K562 (cell line): ENCODE data around the gene KRTAP6-2. TPM values are rescaled to one million over a fixed set of nuclear protein-coding genes. Genes with fewer than 3 reads are reported as not detected.

ENCODE experiments used
- ATAC-seq: fragments of 200-7000 bp; cut with Tn5 transposase; 3 replicates; pipeline ENCODE4 v1.9.1; 2020; ENCODE audit warnings: moderate library complexity
- BruUV-seq: library from RNA; stranded (reverse); fragments of 400-500 nt; replicated peaks from 2 replicates; lab custom pipeline; 2021; lab: Mats Ljungman, UMichigan
- CTCF ChIA-PET: fragments of 300-600 bp; formaldehyde crosslinking; extraction: SDS; loops from one replicate; lab custom pipeline; 2021; ENCODE audit warnings: low intra/inter-chr PET ratio; lab: Yijun Ruan, JAX
- POLR2A ChIA-PET: fragments of 300-600, 350-650 bp; sonication (Branson Sonifier 250); formaldehyde crosslinking; extraction: SDS; loops from one replicate; lab custom pipeline; 2021; ENCODE audit warnings: antibody characterized with exemption, inconsistent platforms; lab: Yijun Ruan, JAX
- DNase-seq, 4 experiments: peaks; one replicate each; pipeline versions ENCODE4 v3.0.0 to v3.0.0-alpha.2; 2011 to 2018; ENCODE audit warnings: low spot score in 3 of 4, mixed read lengths in 3 of 4; ENCODE audit errors: extremely low read depth in 1 of 4
- FAIRE-seq: peaks from 2 replicates; lab custom pipeline; 2011; peaks lifted over from hg19 to GRCh38; lab: Jason Lieb, UNC
- H2AFZ ChIP-seq: 2 replicates; pipeline ENCODE4 v1.6.0; 2011; ENCODE audit warnings: low read depth, low read length, control low read depth, inconsistent platforms
- H3K27ac ChIP-seq: fragments of 200-600 bp; 3 replicates; pipeline ENCODE4 v1.8.0; 2011; ENCODE audit warnings: low read depth, mild to moderate bottlenecking, control low read depth, inconsistent platforms, low read length, moderate library complexity, mixed read lengths; ENCODE audit errors: extremely low read depth
- H3K27me3 ChIP-seq, 2 experiments: fragments of 300-600 bp in 1 of 2; 2 replicates in 1 of 2; 3 replicates in 1 of 2; pipeline versions ENCODE4 v1.6.0 to v1.8.0; 2011; ENCODE audit warnings: inconsistent platforms in 2 of 2, low read length in 2 of 2, mild to moderate bottlenecking in 1 of 2, mixed read lengths in 1 of 2, moderate library complexity in 1 of 2; ENCODE audit not compliant: control insufficient read depth in 2 of 2, insufficient read depth in 2 of 2
- H3K36me3 ChIP-seq: fragments of 300-600 bp; 3 replicates; pipeline ENCODE4 v1.8.0; 2011; ENCODE audit warnings: mild to moderate bottlenecking, low read length, inconsistent platforms; ENCODE audit not compliant: control insufficient read depth, insufficient read depth
- H3K4me1 ChIP-seq, 2 experiments: fragments of 200-600 bp in 1 of 2; replicated peaks in 1 of 2; 2 replicates in 1 of 2; 3 replicates in 1 of 2; pipeline versions ENCODE4 v1.5.1 to v1.8.0; 2011; ENCODE audit warnings: inconsistent platforms in 2 of 2, low read length in 2 of 2, mild to moderate bottlenecking in 1 of 2, mixed read lengths in 1 of 2, moderate library complexity in 1 of 2; ENCODE audit not compliant: control insufficient read depth in 2 of 2, insufficient read depth in 2 of 2
- H3K4me2 ChIP-seq: 2 replicates; pipeline ENCODE4 v1.6.1; 2011; ENCODE audit warnings: low read length, control low read depth, inconsistent platforms, mixed read lengths; ENCODE audit not compliant: insufficient read depth
- H3K4me3 ChIP-seq: fragments of 200-600 bp; sonication (generic), shearing (Covaris generic); 2 replicates; pipeline ENCODE4 v1.5.1; 2016; ENCODE audit warnings: control low read depth, inconsistent platforms
- H3K79me2 ChIP-seq: fragments of 200-600 bp; 3 replicates; pipeline ENCODE4 v1.8.0; 2011; ENCODE audit warnings: low read length, inconsistent platforms; ENCODE audit not compliant: control insufficient read depth, insufficient read depth
- H3K9ac ChIP-seq, 2 experiments: 2 replicates each; pipeline versions ENCODE4 v1.6.0 to v1.6.1; 2011; ENCODE audit warnings: low read depth in 2 of 2, low read length in 2 of 2, control low read depth in 1 of 2, inconsistent platforms in 1 of 2, mild to moderate bottlenecking in 1 of 2, mixed read lengths in 1 of 2; ENCODE audit not compliant: insufficient read depth in 1 of 2
- H3K9me1 ChIP-seq: one replicate; pipeline ENCODE4 v1.6.0; 2011; ENCODE audit warnings: inconsistent platforms, mild to moderate bottlenecking, low read length, moderate library complexity; ENCODE audit not compliant: control insufficient read depth, insufficient read depth
- H3K9me3 ChIP-seq: replicated peaks from 2 replicates; pipeline ENCODE4 v1.5.1; 2011; ENCODE audit warnings: low read depth, low read length, inconsistent platforms; ENCODE audit not compliant: control insufficient read depth, insufficient read depth
- H4K20me1 ChIP-seq: replicated peaks from 2 replicates; pipeline ENCODE4 v1.6.1; 2011; ENCODE audit warnings: low read length, inconsistent platforms, mixed read lengths; ENCODE audit not compliant: control insufficient read depth, insufficient read depth
- CBX1 ChIP-seq: sonication (generic); IDR thresholded peaks from 2 replicates; pipeline ENCODE4 v1.6.1; 2016; ENCODE audit warnings: antibody characterized with exemption, low read depth, mild to moderate bottlenecking
- ID3 ChIP-seq, 2 experiments: fragments of 250-450 bp in 1 of 2; fragments of 450-650 bp in 1 of 2; sonication (Bioruptor Pico) in 1 of 2; IDR thresholded peaks; 2 replicates each; pipeline versions ENCODE4 v1.6.1 to v1.8.0; 2016 to 2021; ENCODE audit warnings: mild to moderate bottlenecking in 2 of 2, moderate library complexity in 2 of 2, missing compliant biosample characterization in 1 of 2, missing genetic modification characterization in 1 of 2
- KDM5B ChIP-seq: fragments of 200-600 bp; sonication (generic); IDR thresholded peaks from 2 replicates; pipeline ENCODE4 v1.6.1; 2012; ENCODE audit warnings: low read depth, mild to moderate bottlenecking, moderate library complexity, low read length, control low read depth, inconsistent platforms; ENCODE audit not compliant: insufficient replicate concordance
- RAD51 ChIP-seq: fragments of 450-650 bp; IDR thresholded peaks from 2 replicates; pipeline ENCODE4 v1.7.1; 2016; ENCODE audit warnings: low read depth, mild to moderate bottlenecking, borderline replicate concordance
- SMAD3 ChIP-seq: fragments of 450-650 bp; formaldehyde crosslinking; conservative IDR thresholded peaks from 2 replicates; pipeline ENCODE4 v1.4.0; 2020; ENCODE audit warnings: mild to moderate bottlenecking
- VEZF1 ChIP-seq: fragments of 200-800 bp; sonication (Bioruptor generic); IDR thresholded peaks from 2 replicates; pipeline ENCODE4 v1.6.1; 2017; ENCODE audit warnings: missing genetic modification characterization, missing compliant biosample characterization
- XRCC4 ChIP-seq: IDR thresholded peaks from one replicate; pipeline ENCODE4 v1.6.1; 2011; ENCODE audit not compliant: insufficient read depth, insufficient read length; ENCODE audit errors: extremely low read depth
- ZEB2 ChIP-seq: fragments of 450-650 bp; IDR thresholded peaks from 2 replicates; pipeline ENCODE4 v1.6.1; 2016
- ZNF518B ChIP-seq: fragments of 250-450 bp; sonication (Bioruptor Pico); IDR thresholded peaks from 2 replicates; pipeline ENCODE4 v1.5.0; 2021; ENCODE audit warnings: mild to moderate bottlenecking, moderate library complexity
- ZNF79 ChIP-seq: fragments of 250-450 bp; sonication (Bioruptor Pico); IDR thresholded peaks from 2 replicates; pipeline ENCODE4 v1.4.0; 2020; ENCODE audit warnings: low read depth, mild to moderate bottlenecking, moderate library complexity
- WGBS: fragments of 100-300 bp; shearing (Covaris generic); methylation state at CpG from one replicate; pipeline ENCODE4 v1.1.6; 2016; ENCODE audit warnings: low coverage, mixed read lengths; ENCODE audit not compliant: insufficient coverage; ENCODE audit errors: missing lambda C conversion rate; 5-methylcytosine and 5-hydroxymethylcytosine counted together
- in situ Hi-C: fragments of 300-500 bp; cut with MboI; formaldehyde crosslinking; loops from 4 replicates; pipeline ENCODE4 v1.15.0; 2018; ENCODE audit warnings: inconsistent platforms, mixed read lengths
- intact Hi-C: fragments of 100-400 bp; cut with micrococcal nuclease; formaldehyde crosslinking; loops from 2 replicates; pipeline ENCODE4 v1.14.2; 2022
- polyA plus RNA-seq, 8 experiments: library from polyadenylated mRNA; depleted of rRNA in 4 of 8; stranded (reverse) in 5 of 8; unstranded in 3 of 8; fragments of >200 nt; fragmentation: Nextera tagmentation in 2 of 8; fragmentation: Illumina TruSeq in 1 of 8; extraction: Ambion mirVana in 2 of 8; extraction: Trizol in 1 of 8; gene quantifications; 2 replicates each; pipeline versions ENCODE4 v1.2.1 to v1.2.3, GENCODE V29; 2011 to 2014; ENCODE audit warnings: inconsistent platforms in 1 of 8, missing spikeins in 1 of 8
- total RNA-seq, 7 experiments: library from RNA; depleted of rRNA in 6 of 7; stranded (reverse); fragments of >200 nt in 6 of 7; fragmentation: Illumina TruSeq in 2 of 7; extraction: Trizol in 2 of 7; gene quantifications; 2 replicates each; pipeline versions ENCODE4 v1.2.1 to v1.2.3, GENCODE V29; 2011 to 2021; ENCODE audit warnings: low replicate concordance in 1 of 7

The KRTAP6-2 gene
- total and polyA plus RNA-seq, 9 of the 15 experiments (the other 6 are each of a cell fraction or from before 2014, with no cell fraction given): not detected

- TF ChIP-seq ZNF518B (CRISPR knock-in tag): no peak
- TF ChIP-seq, all 486 proteins: peak for 0
These were observed 48.3 kb upstream of the KRTAP6-2 start (continued) for GRCh38 chr21:30646904-30647414.

GRCh38 chr21:30642564-30642963 is 43.9 kb upstream of the KRTAP6-2 start, which contains the start of gene KRTAP20-3:
TSS of gene KRTAP20-3 (plus strand) at chr21:30642864.
- no peaks in the 10 kb centered on the region for H3K79me2 ChIP-seq
- ATAC-seq (no peak), FAIRE-seq (no peak), DNase-seq (no peak)
- WGBS: 0% methylated on average over 2 of the region's 2 CpGs
- POLR2A ChIA-PET: no interaction called here
- no peak within 1 kb of the TSS for H3K4me3 ChIP-seq
- no peak within 1 kb of the TSS for H3K27ac ChIP-seq
- no peaks in the 10 kb centered on the region; the same call in 1 of the 2 replicates for H3K9me3 ChIP-seq
- no peaks in the 10 kb centered on the region for H3K27me3 ChIP-seq
- no peak within 1 kb of the TSS for H3K9ac ChIP-seq
- H3K36me3 ChIP-seq: no peaks in the 10 kb centered on the region
- no TSS peak for BruUV-seq
- H2AFZ ChIP-seq: no peak within 1 kb of the TSS
- CTCF ChIA-PET: no interaction called here
- in situ Hi-C loops: no loop called here
- intact Hi-C loops: no loop called here
- H3K4me2 ChIP-seq: no peak within 1 kb of the TSS
- H3K9me1 ChIP-seq: no peaks in the 10 kb centered on the region
- H3K4me1 ChIP-seq: no peaks in the 10 kb centered on the region
- H4K20me1 ChIP-seq: no peaks in the 10 kb centered on the region
- TF ChIP-seq CBX1: no peak
- no peak for TF ChIP-seq VEZF1 (CRISPR knock-in tag)
- no peak for TF ChIP-seq KDM5B
- TF ChIP-seq RAD51: no peak
- TF ChIP-seq ZNF79 (CRISPR knock-in tag): no peak
- TF ChIP-seq XRCC4: no peak
- no peak for TF ChIP-seq ZEB2
- TF ChIP-seq SMAD3: no peak
- TF ChIP-seq ID3 (CRISPR knock-in tag; IDR thresholded peaks at IDR 0.05): no peak
- TF ChIP-seq ID3 (tag; IDR thresholded peaks at IDR 0.05): no peak
